Measurements from ENCODE around the gene ACSS2.

The ACSS2 gene

GRCh38 chr20:34916774-34917354 is 40.5 kb downstream of the ACSS2 start:
- no peak for DNase-seq

GRCh38 chr20:34920055-34920454 is 43.6 kb downstream of the ACSS2 start:
- DNase-seq: no peak

- DNase-seq: no peak
Observed at GRCh38 chr20:34921436-34921835, 45.0 kb downstream of the ACSS2 start.

DNA sequence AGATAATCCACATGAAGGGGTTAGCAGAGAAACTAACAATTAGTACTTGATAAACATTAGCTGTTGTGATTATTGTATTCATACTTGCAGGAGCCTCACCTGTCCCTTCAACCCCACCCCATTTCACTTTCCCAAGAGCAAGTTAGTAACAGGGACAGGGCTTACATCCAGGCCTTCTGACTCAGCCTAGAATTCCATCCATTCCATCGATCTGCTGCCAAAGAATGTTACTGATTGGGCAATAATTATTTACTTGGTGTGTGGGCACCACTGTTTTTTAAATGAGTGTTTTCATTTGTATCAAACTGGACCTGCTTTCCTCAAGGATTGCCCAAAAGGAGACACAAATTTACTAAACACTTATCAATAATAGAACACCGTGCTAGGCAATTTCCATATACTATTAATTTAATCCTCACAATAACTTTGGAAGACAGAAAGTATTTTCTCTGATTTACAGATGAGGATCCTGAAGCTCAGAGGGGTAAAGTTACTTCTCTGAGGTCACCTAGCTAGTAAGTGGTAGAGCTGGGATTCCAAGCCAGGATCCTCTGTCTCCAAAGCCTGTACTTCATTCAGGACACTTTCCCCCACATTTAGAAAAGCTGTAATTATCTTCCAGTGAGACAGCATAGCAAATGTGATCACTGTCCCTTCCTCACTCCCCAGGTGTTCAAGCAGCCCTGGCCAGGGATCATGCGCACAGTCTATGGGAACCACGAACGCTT is 46.4 kb downstream of the ACSS2 start:
- no peak for DNase-seq

GRCh38 chr20:34923414-34923813 is 47.0 kb downstream of the ACSS2 start:
- no peak for DNase-seq

DNA sequence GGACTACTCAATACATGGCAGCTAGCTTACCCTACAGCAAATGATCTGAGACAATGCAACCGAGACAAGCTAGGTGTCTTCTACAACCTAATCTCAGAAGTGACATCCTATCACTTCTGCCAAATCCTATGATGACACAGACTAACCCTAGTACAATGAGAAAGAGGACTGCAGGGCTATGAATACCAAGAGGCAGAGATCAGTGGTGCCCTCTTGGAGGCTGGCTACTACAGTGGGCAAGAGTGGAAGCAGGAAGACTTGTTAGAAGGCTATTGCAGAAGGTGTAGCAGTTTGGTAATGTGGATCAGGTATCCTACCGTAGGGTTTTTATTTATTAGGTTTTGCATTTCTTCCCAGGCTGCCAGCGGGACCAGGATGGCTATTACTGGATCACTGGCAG is 48.9 kb downstream of the ACSS2 start:
- no peak for DNase-seq

DNA sequence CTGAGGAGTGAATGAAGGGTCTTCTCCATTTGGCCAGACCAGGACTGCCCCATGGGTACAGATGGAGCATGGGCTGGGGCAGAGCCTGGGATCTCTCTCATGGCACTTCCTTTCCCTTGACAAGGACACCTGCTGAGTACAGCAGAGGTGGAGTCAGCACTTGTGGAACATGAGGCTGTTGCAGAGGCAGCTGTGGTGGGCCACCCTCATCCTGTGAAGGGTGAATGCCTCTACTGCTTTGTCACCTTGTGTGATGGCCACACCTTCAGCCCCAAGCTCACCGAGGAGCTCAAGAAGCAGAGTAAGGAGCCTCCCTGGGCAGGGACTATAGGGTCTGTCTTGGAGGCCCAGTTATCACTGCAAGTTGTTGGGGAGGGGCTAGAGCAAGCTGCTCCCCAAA is 49.6 kb downstream of the ACSS2 start:
- no peak for DNase-seq

DNA sequence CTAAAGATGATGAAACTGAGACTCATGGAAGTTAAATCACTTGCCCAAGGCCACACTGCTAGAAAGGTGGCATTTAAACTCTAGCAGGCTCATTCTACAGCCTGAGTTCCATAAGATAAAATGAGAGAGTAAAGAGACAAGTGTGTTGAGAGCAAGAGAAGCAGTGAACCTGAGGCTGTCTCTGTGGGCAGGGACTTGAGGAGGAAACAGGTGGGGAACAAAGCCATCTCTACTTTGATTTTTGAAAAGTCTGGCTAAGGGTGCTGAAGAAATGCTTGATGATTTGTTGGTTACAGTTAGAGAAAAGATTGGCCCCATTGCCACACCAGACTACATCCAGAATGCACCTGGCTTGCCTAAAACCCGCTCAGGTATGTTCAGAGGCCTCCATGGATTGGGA is 50.2 kb downstream of the ACSS2 start:
- DNase-seq: no peak

DNA sequence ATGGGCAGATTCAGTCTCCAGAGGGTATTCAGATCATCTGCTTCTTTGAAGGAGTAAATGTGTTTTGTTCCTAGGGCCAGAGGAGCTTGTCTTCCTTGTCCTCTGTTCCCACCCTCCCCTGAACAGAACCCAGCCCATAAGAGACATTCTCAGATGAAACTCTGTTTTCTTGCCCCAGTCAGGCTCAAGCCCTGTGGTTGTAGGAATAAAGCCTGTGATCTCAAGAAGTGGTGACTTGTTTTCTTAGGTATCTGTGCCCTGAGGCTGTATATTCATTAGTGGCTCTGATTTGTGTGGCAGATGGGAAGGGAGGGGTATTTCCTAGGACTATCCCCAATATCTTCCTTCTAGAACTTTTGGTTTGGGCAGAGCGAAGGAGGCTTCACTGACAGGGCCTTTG is 51.3 kb downstream of the ACSS2 start:
- DNase-seq: no peak

DNA sequence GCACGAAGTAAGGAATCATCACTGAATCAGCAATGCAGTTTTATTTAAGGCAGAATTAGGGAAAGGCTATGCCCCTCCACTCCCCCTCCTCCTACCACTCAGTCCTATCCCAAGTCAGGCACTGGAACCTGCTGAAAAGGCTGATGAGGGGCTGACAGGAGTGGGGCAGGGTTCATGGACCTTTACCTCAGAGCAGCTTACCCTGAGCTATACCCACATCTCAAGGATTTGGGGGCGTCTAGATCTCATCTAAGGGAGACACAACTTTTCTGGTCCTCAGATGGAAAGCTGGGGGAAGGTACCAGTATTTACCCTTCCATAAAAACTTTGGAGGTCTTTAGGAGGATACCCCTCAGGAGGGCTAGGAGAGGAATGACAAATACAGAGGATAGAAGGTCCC is 52.0 kb downstream of the ACSS2 start:
- DNase-seq: no peak

GRCh38 chr20:34931771-34932170 is 55.4 kb downstream of the ACSS2 start:
- no peak for DNase-seq

- DNase-seq: no peak
Observed at GRCh38 chr20:34938466-34939163, 62.2 kb downstream of the ACSS2 start.

DNA sequence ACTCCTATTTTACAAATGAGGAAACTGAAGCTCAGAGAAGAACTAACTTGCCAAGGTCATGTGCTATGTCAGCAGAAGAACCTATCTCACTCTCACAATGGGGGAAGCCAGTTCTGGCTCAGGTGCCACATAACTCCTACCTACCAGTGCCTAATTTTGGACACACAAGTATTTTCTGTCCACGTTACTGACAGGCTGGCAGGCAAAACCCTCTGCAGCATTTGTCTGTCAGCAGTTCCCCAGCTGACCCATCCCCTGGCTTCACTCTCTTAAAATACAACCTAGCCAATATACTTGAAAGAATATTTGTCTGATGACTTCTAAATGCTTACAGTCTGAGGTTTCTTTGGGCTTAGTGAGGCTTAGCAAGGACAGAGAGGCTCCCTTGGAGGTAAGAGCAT is 63.7 kb downstream of the ACSS2 start:
- DNase-seq: no peak

- no peak for DNase-seq
Observed at GRCh38 chr20:34941226-34941625, 64.8 kb downstream of the ACSS2 start.

DNA sequence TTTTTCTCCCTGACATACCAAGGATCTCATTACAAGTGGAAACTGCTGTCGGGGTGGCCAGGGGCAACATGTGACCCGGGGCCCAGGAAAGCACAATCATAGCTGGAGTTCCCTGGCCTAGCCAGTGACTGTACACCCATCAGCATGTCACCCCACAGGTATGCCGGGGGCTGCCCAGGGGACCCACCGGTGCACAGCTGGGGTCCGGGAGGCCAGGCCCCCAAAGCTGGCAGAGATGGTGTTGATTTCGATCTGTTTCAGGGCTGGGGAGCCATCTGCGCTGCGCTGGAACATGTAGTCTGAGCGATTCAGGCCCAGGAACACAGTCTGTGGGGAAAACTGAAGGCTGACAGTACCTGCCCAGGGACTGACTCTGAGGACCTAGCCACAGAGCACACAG is 65.9 kb downstream of the ACSS2 start:
- no peak for DNase-seq

DNA sequence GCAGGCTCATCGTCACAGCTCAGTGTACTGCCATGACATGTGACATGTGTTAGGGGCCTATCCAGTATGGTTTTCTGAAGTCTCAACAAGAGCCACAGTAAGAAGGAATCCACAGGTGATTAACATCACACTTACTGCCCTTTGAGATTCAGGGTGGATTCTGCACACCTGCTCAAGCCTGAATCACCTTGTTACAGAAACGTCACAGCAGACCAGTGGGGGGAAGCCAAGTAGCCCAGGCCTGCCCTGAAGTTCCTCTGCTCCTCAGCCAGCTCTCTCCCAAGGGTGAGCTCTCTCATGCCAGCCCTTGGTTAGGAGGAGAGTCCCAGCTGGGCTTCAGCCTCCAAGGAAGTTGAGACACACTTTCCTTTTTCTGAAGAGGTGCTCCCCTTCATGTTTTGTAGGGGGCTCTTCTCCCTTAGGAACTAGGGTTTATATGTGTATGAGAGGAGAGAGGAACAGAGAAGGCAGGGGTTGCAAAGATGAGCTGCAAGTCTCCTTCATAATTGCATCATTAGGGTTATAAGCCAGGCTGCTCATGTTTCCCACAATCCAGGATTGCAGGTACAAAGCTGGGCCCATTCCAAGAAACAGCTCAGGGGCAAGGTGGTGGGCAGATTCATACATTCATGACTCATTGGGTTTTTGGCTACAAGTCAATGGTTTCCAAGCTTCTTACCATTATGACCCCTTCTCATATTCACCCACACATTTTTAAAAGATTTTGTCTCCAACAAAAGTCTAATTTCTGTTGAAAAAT is 67.6 kb downstream of the ACSS2 start:
- DNase-seq: no peak

DNA sequence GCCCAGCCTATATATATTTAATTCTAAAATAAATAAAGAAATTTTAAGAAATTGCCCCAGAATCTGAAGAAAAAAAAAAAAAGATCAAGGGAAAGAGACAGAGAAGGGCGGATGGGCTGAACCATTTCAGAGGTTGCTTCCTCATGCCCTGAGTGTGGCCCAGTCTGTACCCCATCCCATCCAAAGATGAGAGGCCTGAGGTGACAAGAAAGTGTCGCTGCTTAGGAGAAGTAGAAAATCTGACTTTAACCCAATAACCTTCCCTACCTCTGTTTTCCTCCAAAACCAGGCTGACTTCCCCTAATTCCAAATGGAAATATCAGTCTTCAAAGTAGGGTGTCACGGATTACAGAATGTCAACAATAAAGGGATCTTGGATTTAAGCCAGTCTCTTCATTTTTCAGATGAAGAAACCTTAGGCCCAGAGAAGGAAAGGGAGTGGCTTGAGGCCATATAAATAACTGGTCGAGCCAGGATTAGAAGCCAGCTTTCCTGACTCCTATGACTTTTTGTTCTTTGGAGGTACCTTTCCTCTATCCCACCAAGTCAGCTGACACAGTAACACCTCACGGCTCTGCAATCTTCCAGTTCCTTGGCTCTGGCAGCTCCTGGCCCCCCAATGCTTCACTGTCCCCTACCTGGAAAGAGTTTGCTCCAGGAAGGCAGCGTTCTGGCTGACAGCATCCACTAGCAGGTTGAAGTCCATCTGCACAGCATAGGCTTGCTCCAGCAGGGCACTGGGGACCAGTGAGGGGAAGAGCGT is 69.1 kb downstream of the ACSS2 start:
- no peak for DNase-seq

DNA sequence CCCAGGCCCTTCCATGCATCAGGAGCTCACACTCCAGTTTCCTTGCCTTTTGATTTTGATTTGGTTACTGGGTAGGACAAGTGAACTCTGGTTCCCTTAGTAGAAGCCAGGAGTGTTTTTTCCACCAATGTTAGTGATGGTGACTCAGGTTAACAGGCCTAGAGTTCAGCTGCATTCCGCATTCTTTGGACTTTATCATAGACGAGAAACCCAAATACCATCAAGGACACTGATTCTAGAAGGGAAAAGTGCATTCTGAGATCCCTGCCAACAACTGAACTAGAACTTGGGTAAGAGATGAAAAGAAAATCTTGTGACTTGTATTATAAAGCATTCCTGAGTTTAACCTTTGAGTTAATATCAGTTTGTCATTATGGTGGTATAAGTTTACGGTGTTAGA is 70.2 kb downstream of the ACSS2 start:
- DNase-seq: no peak

GRCh38 chr20:34947336-34947735 is 70.9 kb downstream of the ACSS2 start:
- no peak for DNase-seq

DNA sequence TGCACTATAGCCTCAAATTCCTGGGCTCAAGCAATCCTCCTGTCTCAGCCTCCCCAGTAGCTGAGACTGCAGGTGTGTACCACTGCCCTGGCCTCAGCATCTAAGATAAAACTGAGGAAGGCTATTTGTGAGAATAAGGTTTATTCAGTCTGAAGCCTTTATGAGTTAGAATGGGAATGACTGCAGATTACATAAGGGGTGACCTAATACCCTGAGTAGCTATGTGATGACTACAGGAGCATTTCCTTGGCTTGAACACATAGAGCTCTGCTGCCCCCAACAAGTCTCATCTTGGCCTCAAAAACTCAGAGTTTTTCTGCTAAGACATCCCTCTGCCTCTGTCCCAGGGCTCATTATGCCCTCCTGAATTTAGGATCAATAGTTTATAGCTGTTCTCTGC is 71.6 kb downstream of the ACSS2 start:
- no peak for DNase-seq

GRCh38 chr20:34949120-34949519 is 72.7 kb downstream of the ACSS2 start:
- no peak for DNase-seq

DNA sequence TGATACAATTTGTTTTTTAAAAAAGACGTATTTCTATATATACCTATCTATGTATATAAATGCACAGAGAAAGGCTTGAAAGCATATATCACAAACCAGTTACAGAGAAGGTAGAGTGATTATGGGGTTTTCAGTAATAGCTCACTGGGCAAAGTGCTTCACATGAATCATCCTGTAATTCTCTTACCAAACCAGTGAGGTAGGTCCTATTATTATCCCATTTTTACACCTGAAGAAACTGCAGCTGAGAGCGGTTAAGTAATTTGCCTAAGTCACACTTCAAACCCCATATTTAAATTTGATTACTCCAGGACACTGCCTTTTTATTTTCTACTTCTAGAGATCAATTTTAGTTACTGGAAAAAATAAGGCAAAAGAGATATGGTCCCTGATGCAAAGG is 74.8 kb downstream of the ACSS2 start:
- no peak for DNase-seq

- no peak for DNase-seq
Observed at GRCh38 chr20:34951652-34952051, 75.2 kb downstream of the ACSS2 start.

All from activated CD4-positive, alpha-beta T cell treated with anti-CD3 and anti-CD28 coated beads for 4 hours (primary cell).